HEK293 (cell line): ENCODE results near the gene NR3C1.

Experiments used
- FEZF1 ChIP-seq: fragments of 450-650 bp; formaldehyde crosslinking; IDR thresholded peaks from 2 replicates; pipeline ENCODE4 v1.5.1; 2016; ENCODE audit warnings: missing biosample characterization, missing genetic modification characterization
- GLIS2 ChIP-seq: fragments of 450-650 bp; formaldehyde crosslinking; IDR thresholded peaks from 2 replicates; pipeline ENCODE4 v1.5.1; 2016; ENCODE audit warnings: missing biosample characterization, missing genetic modification characterization
- KLF10 ChIP-seq: fragments of 450-650 bp; IDR thresholded peaks from 2 replicates; pipeline ENCODE4 v1.5.1; 2018; ENCODE audit warnings: missing biosample characterization, mild to moderate bottlenecking, missing genetic modification characterization
- KLF16 ChIP-seq: fragments of 450-650 bp; formaldehyde crosslinking; IDR thresholded peaks from 2 replicates; pipeline ENCODE4 v1.5.1; 2017; ENCODE audit warnings: missing biosample characterization, missing genetic modification characterization
- ZBTB21 ChIP-seq: fragments of 450-650 bp; formaldehyde crosslinking; IDR thresholded peaks from 2 replicates; pipeline ENCODE4 v1.5.1; 2017; ENCODE audit warnings: missing biosample characterization, missing genetic modification characterization
- ZNF10 ChIP-seq: fragments of 450-650 bp; formaldehyde crosslinking; IDR thresholded peaks from 2 replicates; pipeline ENCODE4 v1.5.1; 2017; ENCODE audit warnings: missing biosample characterization, missing genetic modification characterization
- ZNF146 ChIP-seq: fragments of 450-650 bp; formaldehyde crosslinking; IDR thresholded peaks from 2 replicates; pipeline ENCODE4 v1.5.1; 2016; ENCODE audit warnings: missing biosample characterization, missing genetic modification characterization
- ZNF16 ChIP-seq: fragments of 450-650 bp; formaldehyde crosslinking; IDR thresholded peaks from 2 replicates; pipeline ENCODE4 v1.5.1; 2016; ENCODE audit warnings: low read depth, missing biosample characterization, missing genetic modification characterization
- ZNF221 ChIP-seq: fragments of 450-650 bp; formaldehyde crosslinking; IDR thresholded peaks from 2 replicates; pipeline ENCODE4 v1.5.1; 2017; ENCODE audit warnings: missing biosample characterization, missing genetic modification characterization, borderline replicate concordance
- ZNF23 ChIP-seq: fragments of 450-650 bp; formaldehyde crosslinking; IDR thresholded peaks from 2 replicates; pipeline ENCODE4 v1.5.1; 2016; ENCODE audit warnings: missing biosample characterization, missing genetic modification characterization, borderline replicate concordance
- ZNF239 ChIP-seq: fragments of 450-650 bp; formaldehyde crosslinking; IDR thresholded peaks from 2 replicates; pipeline ENCODE4 v1.5.1; 2016; ENCODE audit warnings: missing biosample characterization, missing genetic modification characterization
- ZNF274 ChIP-seq, 2 experiments: fragments of 200-500 bp in 1 of 2; fragments of 450-650 bp in 1 of 2; sonication (Bioruptor generic) in 1 of 2; formaldehyde crosslinking in 1 of 2; IDR thresholded peaks; 2 replicates each; pipeline versions ENCODE4 v1.5.1 to v1.6.1; 2014 to 2016; ENCODE audit warnings: borderline replicate concordance in 1 of 2, inconsistent platforms in 1 of 2, low read length in 1 of 2, missing biosample characterization in 1 of 2, missing genetic modification characterization in 1 of 2
- ZNF341 ChIP-seq: fragments of 450-650 bp; formaldehyde crosslinking; IDR thresholded peaks from 2 replicates; pipeline ENCODE4; 2016; ENCODE audit warnings: low read depth, missing biosample characterization, missing genetic modification characterization
- ZNF404 ChIP-seq: fragments of 450-650 bp; formaldehyde crosslinking; IDR thresholded peaks from 2 replicates; pipeline ENCODE4 v1.5.1; 2017; ENCODE audit warnings: missing biosample characterization, missing genetic modification characterization
- ZNF433 ChIP-seq: fragments of 450-650 bp; formaldehyde crosslinking; IDR thresholded peaks from 2 replicates; pipeline ENCODE4 v1.5.1; 2016; ENCODE audit warnings: missing biosample characterization, missing genetic modification characterization, low read depth
- ZNF473 ChIP-seq: fragments of 450-650 bp; formaldehyde crosslinking; IDR thresholded peaks from 2 replicates; pipeline ENCODE4 v1.5.1; 2017; ENCODE audit warnings: missing biosample characterization, missing genetic modification characterization
- ZNF501 ChIP-seq: fragments of 450-650 bp; formaldehyde crosslinking; IDR thresholded peaks from 2 replicates; pipeline ENCODE4 v1.5.1; 2016; ENCODE audit warnings: missing biosample characterization, missing genetic modification characterization
- ZNF530 ChIP-seq: fragments of 450-650 bp; formaldehyde crosslinking; IDR thresholded peaks from 2 replicates; pipeline ENCODE4 v1.5.1; 2016; ENCODE audit warnings: low read depth, missing biosample characterization, missing genetic modification characterization
- ZNF544 ChIP-seq: fragments of 450-650 bp; formaldehyde crosslinking; IDR thresholded peaks from 2 replicates; pipeline ENCODE4 v1.5.0; 2017; ENCODE audit warnings: missing biosample characterization, missing genetic modification characterization
- ZNF555 ChIP-seq: fragments of 450-650 bp; formaldehyde crosslinking; conservative IDR thresholded peaks from 2 replicates; pipeline ENCODE4 v1.5.1; 2017; ENCODE audit warnings: missing biosample characterization, mild to moderate bottlenecking, missing genetic modification characterization, inconsistent platforms
- ZNF561 ChIP-seq: fragments of 450-650 bp; IDR thresholded peaks from 2 replicates; pipeline ENCODE4 v1.5.1; 2018; ENCODE audit warnings: missing biosample characterization, missing genetic modification characterization, borderline replicate concordance
- ZNF600 ChIP-seq: fragments of 450-650 bp; formaldehyde crosslinking; IDR thresholded peaks from 2 replicates; pipeline ENCODE4 v1.5.1; 2016; ENCODE audit warnings: missing biosample characterization, missing genetic modification characterization
- ZNF707 ChIP-seq: fragments of 450-650 bp; formaldehyde crosslinking; IDR thresholded peaks from 2 replicates; pipeline ENCODE4 v1.5.1; 2016; ENCODE audit warnings: missing biosample characterization, missing genetic modification characterization
- ZNF843 ChIP-seq: fragments of 450-650 bp; formaldehyde crosslinking; IDR thresholded peaks from 2 replicates; pipeline ENCODE4 v1.5.1; 2016; ENCODE audit warnings: missing biosample characterization, missing genetic modification characterization
- ZSCAN23 ChIP-seq: fragments of 450-650 bp; formaldehyde crosslinking; IDR thresholded peaks from 2 replicates; pipeline ENCODE4 v1.5.1; 2016; ENCODE audit warnings: missing biosample characterization, missing genetic modification characterization
- TF ChIP-seq, protein P1 (sequence below): fragments of 450-650 bp; formaldehyde crosslinking; IDR thresholded peaks from 2 replicates; pipeline ENCODE4 v1.5.1; 2016; ENCODE audit warnings: missing biosample characterization, missing genetic modification characterization
- TF ChIP-seq, protein P2 (sequence below): fragments of 450-650 bp; formaldehyde crosslinking; IDR thresholded peaks from 2 replicates; pipeline ENCODE4 v1.5.1; 2016; ENCODE audit warnings: missing biosample characterization, missing genetic modification characterization, low read depth
- TF ChIP-seq, protein P3 (sequence below): fragments of 450-650 bp; formaldehyde crosslinking; IDR thresholded peaks from 2 replicates; pipeline ENCODE4 v1.5.1; 2016; ENCODE audit warnings: missing biosample characterization, missing genetic modification characterization
- TF ChIP-seq, protein P4 (sequence below): fragments of 450-650 bp; formaldehyde crosslinking; IDR thresholded peaks from 2 replicates; pipeline ENCODE4 v1.5.1; 2016; ENCODE audit warnings: missing biosample characterization, missing genetic modification characterization
- TF ChIP-seq, protein P5 (sequence below): fragments of 450-650 bp; formaldehyde crosslinking; IDR thresholded peaks from 2 replicates; pipeline ENCODE4 v1.5.1; 2016; ENCODE audit warnings: missing biosample characterization, missing genetic modification characterization

Gene NR3C1

DNA sequence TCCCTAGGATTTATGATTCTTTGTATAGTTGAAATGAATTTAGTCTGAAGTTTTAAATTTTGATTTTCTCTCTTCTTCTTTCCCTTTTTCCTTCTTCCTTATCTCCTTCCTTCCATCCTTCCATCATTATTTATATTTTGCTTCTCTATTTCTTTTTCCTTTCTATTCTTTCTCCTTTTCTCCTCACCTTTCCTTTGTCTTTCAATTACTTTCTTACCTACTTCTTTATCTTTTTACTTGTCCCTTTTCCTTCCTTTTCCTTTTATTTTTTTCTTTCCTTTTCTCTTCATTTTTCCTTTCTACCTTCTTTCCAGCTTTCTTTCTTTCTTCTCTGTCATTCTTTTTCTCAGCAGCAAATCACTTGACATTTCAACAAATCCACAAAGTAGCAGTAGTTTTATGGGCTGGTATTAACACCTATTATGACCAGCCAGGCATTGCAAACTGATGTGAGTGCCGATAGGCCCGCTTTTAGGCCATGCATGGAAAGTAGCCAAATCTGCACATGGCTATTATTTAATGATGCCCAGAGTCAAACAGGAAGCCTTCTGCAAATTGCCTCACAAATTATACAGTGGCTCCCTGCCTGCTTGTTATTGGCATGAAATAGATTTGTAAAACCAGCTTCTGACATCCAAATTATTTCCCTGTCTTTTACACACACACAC is 37.1 kb upstream of the NR3C1 start (continued):
- no peak for TF ChIP-seq ZNF600
- TF ChIP-seq ZNF10 (tag by site-specific recombination): no peak
- TF ChIP-seq, protein P1, sequence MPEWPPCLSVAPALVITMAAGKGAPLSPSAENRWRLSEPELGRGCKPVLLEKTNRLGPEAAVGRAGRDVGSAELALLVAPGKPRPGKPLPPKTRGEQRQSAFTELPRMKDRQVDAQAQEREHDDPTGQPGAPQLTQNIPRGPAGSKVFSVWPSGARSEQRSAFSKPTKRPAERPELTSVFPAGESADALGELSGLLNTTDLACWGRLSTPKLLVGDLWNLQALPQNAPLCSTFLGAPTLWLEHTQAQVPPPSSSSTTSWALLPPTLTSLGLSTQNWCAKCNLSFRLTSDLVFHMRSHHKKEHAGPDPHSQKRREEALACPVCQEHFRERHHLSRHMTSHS: no peak
- no peak for TF ChIP-seq ZNF433 (tag by site-specific recombination)
- no peak for TF ChIP-seq ZNF16 (tag by site-specific recombination)
- peak; percentile 89 for TF ChIP-seq ZNF843 (tag by site-specific recombination)
- TF ChIP-seq ZNF221 (tag by site-specific recombination): no peak
- TF ChIP-seq ZNF473 (tag by site-specific recombination): no peak
- TF ChIP-seq, protein P2, sequence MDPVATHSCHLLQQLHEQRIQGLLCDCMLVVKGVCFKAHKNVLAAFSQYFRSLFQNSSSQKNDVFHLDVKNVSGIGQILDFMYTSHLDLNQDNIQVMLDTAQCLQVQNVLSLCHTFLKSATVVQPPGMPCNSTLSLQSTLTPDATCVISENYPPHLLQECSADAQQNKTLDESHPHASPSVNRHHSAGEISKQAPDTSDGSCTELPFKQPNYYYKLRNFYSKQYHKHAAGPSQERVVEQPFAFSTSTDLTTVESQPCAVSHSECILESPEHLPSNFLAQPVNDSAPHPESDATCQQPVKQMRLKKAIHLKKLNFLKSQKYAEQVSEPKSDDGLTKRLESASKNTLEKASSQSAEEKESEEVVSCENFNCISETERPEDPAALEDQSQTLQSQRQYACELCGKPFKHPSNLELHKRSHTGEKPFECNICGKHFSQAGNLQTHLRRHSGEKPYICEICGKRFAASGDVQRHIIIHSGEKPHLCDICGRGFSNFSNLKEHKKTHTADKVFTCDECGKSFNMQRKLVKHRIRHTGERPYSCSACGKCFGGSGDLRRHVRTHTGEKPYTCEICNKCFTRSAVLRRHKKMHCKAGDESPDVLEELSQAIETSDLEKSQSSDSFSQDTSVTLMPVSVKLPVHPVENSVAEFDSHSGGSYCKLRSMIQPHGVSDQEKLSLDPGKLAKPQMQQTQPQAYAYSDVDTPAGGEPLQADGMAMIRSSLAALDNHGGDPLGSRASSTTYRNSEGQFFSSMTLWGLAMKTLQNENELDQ: no peak
- TF ChIP-seq ZNF530: no peak
- TF ChIP-seq, protein P3, sequence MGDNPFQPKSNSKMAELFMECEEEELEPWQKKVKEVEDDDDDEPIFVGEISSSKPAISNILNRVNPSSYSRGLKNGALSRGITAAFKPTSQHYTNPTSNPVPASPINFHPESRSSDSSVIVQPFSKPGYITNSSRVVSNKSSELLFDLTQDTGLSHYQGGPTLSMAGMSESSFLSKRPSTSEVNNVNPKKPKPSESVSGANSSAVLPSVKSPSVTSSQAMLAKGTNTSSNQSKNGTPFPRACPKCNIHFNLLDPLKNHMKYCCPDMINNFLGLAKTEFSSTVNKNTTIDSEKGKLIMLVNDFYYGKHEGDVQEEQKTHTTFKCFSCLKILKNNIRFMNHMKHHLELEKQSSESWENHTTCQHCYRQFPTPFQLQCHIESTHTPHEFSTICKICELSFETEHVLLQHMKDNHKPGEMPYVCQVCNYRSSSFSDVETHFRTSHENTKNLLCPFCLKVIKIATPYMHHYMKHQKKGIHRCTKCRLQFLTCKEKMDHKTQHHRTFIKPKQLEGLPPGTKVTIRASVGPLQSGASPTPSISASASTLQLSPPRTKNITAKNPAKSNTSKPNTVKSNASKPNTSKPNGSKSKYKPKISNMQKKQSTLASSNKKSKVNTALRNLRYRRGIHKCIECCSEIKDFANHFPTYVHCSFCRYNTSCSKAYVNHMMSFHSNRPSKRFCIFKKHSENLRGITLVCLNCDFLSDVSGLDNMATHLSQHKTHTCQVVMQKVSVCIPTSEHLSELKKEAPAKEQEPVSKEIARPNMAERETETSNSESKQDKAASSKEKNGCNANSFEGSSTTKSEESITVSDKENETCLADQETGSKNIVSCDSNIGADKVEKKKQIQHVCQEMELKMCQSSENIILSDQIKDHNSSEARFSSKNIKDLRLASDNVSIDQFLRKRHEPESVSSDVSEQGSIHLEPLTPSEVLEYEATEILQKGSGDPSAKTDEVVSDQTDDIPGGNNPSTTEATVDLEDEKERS (tag by site-specific recombination): no peak
- TF ChIP-seq ZNF341 (tag by site-specific recombination): no peak
- no peak for TF ChIP-seq ZNF544 (tag by site-specific recombination)
- no peak for TF ChIP-seq ZSCAN23 (tag by site-specific recombination)
- TF ChIP-seq ZNF501 (tag by site-specific recombination): peak; percentile 34; the same call in 1 of the 2 replicates
- no peak for TF ChIP-seq ZNF555 (tag by site-specific recombination)
- no peak for TF ChIP-seq KLF10 (tag by site-specific recombination)
- TF ChIP-seq KLF16 (tag by site-specific recombination): no peak; the same call in 1 of the 2 replicates
- no peak for TF ChIP-seq ZNF146
- TF ChIP-seq ZNF404 (tag by site-specific recombination): no peak; the same call in 1 of the 2 replicates
- no peak for TF ChIP-seq ZNF561
- no peak for TF ChIP-seq GLIS2 (tag by site-specific recombination)
- TF ChIP-seq, protein P4, sequence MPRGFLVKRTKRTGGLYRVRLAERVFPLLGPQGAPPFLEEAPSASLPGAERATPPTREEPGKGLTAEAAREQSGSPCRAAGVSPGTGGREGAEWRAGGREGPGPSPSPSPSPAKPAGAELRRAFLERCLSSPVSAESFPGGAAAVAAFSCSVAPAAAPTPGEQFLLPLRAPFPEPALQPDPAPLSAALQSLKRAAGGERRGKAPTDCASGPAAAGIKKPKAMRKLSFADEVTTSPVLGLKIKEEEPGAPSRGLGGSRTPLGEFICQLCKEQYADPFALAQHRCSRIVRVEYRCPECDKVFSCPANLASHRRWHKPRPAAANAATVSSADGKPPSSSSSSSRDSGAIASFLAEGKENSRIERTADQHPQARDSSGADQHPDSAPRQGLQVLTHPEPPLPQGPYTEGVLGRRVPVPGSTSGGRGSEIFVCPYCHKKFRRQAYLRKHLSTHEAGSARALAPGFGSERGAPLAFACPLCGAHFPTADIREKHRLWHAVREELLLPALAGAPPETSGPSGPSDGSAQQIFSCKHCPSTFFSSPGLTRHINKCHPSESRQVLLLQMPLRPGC (tag by site-specific recombination): no peak
- no peak for TF ChIP-seq ZNF23
- TF ChIP-seq FEZF1 (tag by site-specific recombination): peak; percentile 95
- TF ChIP-seq ZNF239: no peak
- no peak for TF ChIP-seq ZBTB21 (tag by site-specific recombination)
- TF ChIP-seq ZNF707: no peak
- TF ChIP-seq ZNF274 (IDR thresholded peaks at IDR 0.05; ENCODE audit: low read length): no peak
- no peak for TF ChIP-seq ZNF274 (tag by site-specific recombination; IDR thresholded peaks at IDR 0.05; ENCODE audit: borderline replicate concordance)
- TF ChIP-seq, protein P5, sequence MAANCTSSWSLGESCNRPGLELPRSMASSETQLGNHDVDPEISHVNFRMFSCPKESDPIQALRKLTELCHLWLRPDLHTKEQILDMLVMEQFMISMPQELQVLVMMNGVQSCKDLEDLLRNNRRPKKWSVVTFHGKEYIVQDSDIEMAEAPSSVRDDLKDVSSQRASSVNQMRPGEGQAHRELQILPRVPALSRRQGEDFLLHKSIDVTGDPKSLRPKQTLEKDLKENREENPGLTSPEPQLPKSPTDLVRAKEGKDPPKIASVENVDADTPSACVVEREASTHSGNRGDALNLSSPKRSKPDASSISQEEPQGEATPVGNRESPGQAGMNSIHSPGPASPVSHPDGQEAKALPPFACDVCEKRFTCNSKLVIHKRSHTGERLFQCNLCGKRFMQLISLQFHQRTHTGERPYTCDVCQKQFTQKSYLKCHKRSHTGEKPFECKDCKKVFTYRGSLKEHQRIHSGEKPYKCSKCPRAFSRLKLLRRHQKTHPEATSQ (tag by site-specific recombination): no peak
